Measurements from ENCODE around the gene NGRN.

The NGRN gene

GRCh38 chr15:90231028-90232017 is 34.1 kb upstream of the NGRN start:
- H3K4me3 Mint-ChIP-seq = peak overlapping the region; percentile 99
- no peaks in the 10 kb centered on the region for H3K27me3 Mint-ChIP-seq
- H3K36me3 Mint-ChIP-seq (ENCODE audit: low read depth) = peaks cover 42% of the 10 kb centered on the region
- H3K27ac Mint-ChIP-seq = peak overlapping the region; percentile 96
- no peaks in the 10 kb centered on the region for H3K9me3 Mint-ChIP-seq
- H3K4me1 Mint-ChIP-seq (ENCODE audit: low read depth) = peaks cover 47% of the 10 kb centered on the region

GRCh38 chr15:90232196-90232595 is 33.3 kb upstream of the NGRN start:
- peak overlapping the region; percentile 96 for H3K27ac Mint-ChIP-seq
- peaks cover 42% of the 10 kb centered on the region for H3K36me3 Mint-ChIP-seq (ENCODE audit: low read depth)
- H3K4me3 Mint-ChIP-seq = peak overlapping the region; percentile 99
- no peaks in the 10 kb centered on the region for H3K9me3 Mint-ChIP-seq
- peaks cover 47% of the 10 kb centered on the region for H3K4me1 Mint-ChIP-seq (ENCODE audit: low read depth)
- H3K27me3 Mint-ChIP-seq = no peaks in the 10 kb centered on the region

GRCh38 chr15:90232941-90233386 is 32.5 kb upstream of the NGRN start:
- no peaks in the 10 kb centered on the region for H3K9me3 Mint-ChIP-seq
- peak overlapping the region; percentile 99 for H3K4me3 Mint-ChIP-seq
- peaks cover 47% of the 10 kb centered on the region for H3K4me1 Mint-ChIP-seq (ENCODE audit: low read depth)
- H3K27me3 Mint-ChIP-seq = no peaks in the 10 kb centered on the region
- peaks cover 42% of the 10 kb centered on the region for H3K36me3 Mint-ChIP-seq (ENCODE audit: low read depth)
- peak overlapping the region; percentile 96 for H3K27ac Mint-ChIP-seq

GRCh38 chr15:90233387-90234095 is 31.9 kb upstream of the NGRN start, which contains the start of gene CIB1:
TSS of gene CIB1 (minus strand) at chr15:90233941. CDS start at chr15:90233885, 56 bp downstream.
- H3K9me3 Mint-ChIP-seq = no peaks in the 10 kb centered on the region
- peak within 1 kb of the TSS; percentile 96 for H3K27ac Mint-ChIP-seq
- peak within 1 kb of the TSS; percentile 99 for H3K4me3 Mint-ChIP-seq
- no peaks in the 10 kb centered on the region for H3K27me3 Mint-ChIP-seq
- H3K4me1 Mint-ChIP-seq (ENCODE audit: low read depth) = peaks cover 47% of the 10 kb centered on the region
- peaks cover 48% of the 10 kb centered on the region for H3K36me3 Mint-ChIP-seq (ENCODE audit: low read depth)

- Mint-ChIP-seq H3K4me3 (peak within 1 kb of the TSS; percentile 99), H3K9me3 (no peaks in the 10 kb centered on the region), H3K27me3 (no peaks in the 10 kb centered on the region), H3K27ac (peak within 1 kb of the TSS; percentile 96), H3K36me3 (ENCODE audit: low read depth) (peaks cover 45% of the 10 kb centered on the region), H3K4me1 (ENCODE audit: low read depth) (peaks cover 50% of the 10 kb centered on the region)
Observed at GRCh38 chr15:90234096-90234988, 31.1 kb upstream of the NGRN start, which contains the start of gene GDPGP1. TSS of gene GDPGP1 (plus strand) at chr15:90234209. CDS start at chr15:90240909, 6,700 bp downstream.

GRCh38 chr15:90239371-90239770 is 26.1 kb upstream of the NGRN start:
- H3K4me1 Mint-ChIP-seq (ENCODE audit: low read depth) = peaks cover 17% of the 10 kb centered on the region
- no peak overlapping the region for H3K4me3 Mint-ChIP-seq
- no peak overlapping the region for H3K27ac Mint-ChIP-seq
- H3K36me3 Mint-ChIP-seq (ENCODE audit: low read depth) = peaks cover 14% of the 10 kb centered on the region
- H3K9me3 Mint-ChIP-seq = no peaks in the 10 kb centered on the region
- no peaks in the 10 kb centered on the region for H3K27me3 Mint-ChIP-seq

- Mint-ChIP-seq H3K36me3 (ENCODE audit: low read depth) (peaks cover 14% of the 10 kb centered on the region), H3K27ac (no peak overlapping the region), H3K4me3 (no peak overlapping the region), H3K9me3 (no peaks in the 10 kb centered on the region), H3K27me3 (no peaks in the 10 kb centered on the region), H3K4me1 (ENCODE audit: low read depth) (peaks cover 9% of the 10 kb centered on the region)
Observed at GRCh38 chr15:90240856-90241255, 24.6 kb upstream of the NGRN start.

GRCh38 chr15:90241343-90242192 is 23.9 kb upstream of the NGRN start:
- H3K4me1 Mint-ChIP-seq (ENCODE audit: low read depth) = peaks cover 5% of the 10 kb centered on the region
- peaks cover 14% of the 10 kb centered on the region for H3K36me3 Mint-ChIP-seq (ENCODE audit: low read depth)
- H3K27ac Mint-ChIP-seq = no peak overlapping the region
- no peak overlapping the region for H3K4me3 Mint-ChIP-seq
- no peaks in the 10 kb centered on the region for H3K27me3 Mint-ChIP-seq
- H3K9me3 Mint-ChIP-seq = no peaks in the 10 kb centered on the region

- Mint-ChIP-seq H3K9me3 (no peaks in the 10 kb centered on the region), H3K4me1 (ENCODE audit: low read depth) (peaks cover 10% of the 10 kb centered on the region), H3K27ac (no peak overlapping the region), H3K27me3 (no peaks in the 10 kb centered on the region), H3K36me3 (ENCODE audit: low read depth) (peaks cover 4% of the 10 kb centered on the region), H3K4me3 (no peak overlapping the region)
Observed at GRCh38 chr15:90243943-90244639, 21.4 kb upstream of the NGRN start.

GRCh38 chr15:90248789-90249202 is 16.7 kb upstream of the NGRN start:
- Mint-ChIP-seq H3K4me3 (peak overlapping the region; percentile 67), H3K4me1 (ENCODE audit: low read depth) (peaks cover 17% of the 10 kb centered on the region), H3K27ac (no peak overlapping the region), H3K9me3 (no peaks in the 10 kb centered on the region), H3K36me3 (ENCODE audit: low read depth) (no peaks in the 10 kb centered on the region), H3K27me3 (no peaks in the 10 kb centered on the region)

GRCh38 chr15:90249203-90249863 is 16.1 kb upstream of the NGRN start, which contains the start of gene TTLL13:
TSS of gene TTLL13 (plus strand) at chr15:90249556. CDS start at chr15:90250631, 1,075 bp downstream.
- Mint-ChIP-seq H3K27me3 (no peaks in the 10 kb centered on the region), H3K9me3 (no peaks in the 10 kb centered on the region), H3K36me3 (ENCODE audit: low read depth) (no peaks in the 10 kb centered on the region), H3K4me1 (ENCODE audit: low read depth) (peaks cover 17% of the 10 kb centered on the region), H3K27ac (no peak within 1 kb of the TSS), H3K4me3 (peak within 1 kb of the TSS; percentile 67)

GRCh38 chr15:90257776-90258175 is 7.7 kb upstream of the NGRN start:
- H3K36me3 Mint-ChIP-seq (ENCODE audit: low read depth) = no peaks in the 10 kb centered on the region
- no peak overlapping the region for H3K4me3 Mint-ChIP-seq
- H3K27ac Mint-ChIP-seq = no peak overlapping the region

More at GRCh38 chr15:90257776-90258175, 7.7 kb upstream of the NGRN start:
- Mint-ChIP-seq H3K9me3 (no peaks in the 10 kb centered on the region), H3K27me3 (no peaks in the 10 kb centered on the region), H3K4me1 (ENCODE audit: low read depth) (no peaks in the 10 kb centered on the region)

All from stimulated activated naive CD8-positive, alpha-beta T cell treated with anti-CD3 and anti-CD28 coated beads, Interleukin-15, Interleukin-2, amounts not matched to agents 100 ng/mL and 50 ng/mL, for 24 hours (primary cell).